SK-N-SH treated with all-trans-retinoic acid at 6 μM for 48 hours (cell line): ENCODE data around the gene PAX3.

ENCODE experiments used
- ATAC-seq: fragments of 200-7000 bp; cut with Tn5 transposase; 3 replicates; pipeline ENCODE4 v1.9.1; 2020; ENCODE audit warnings: mild to moderate bottlenecking, moderate library complexity
- ARNTL ChIP-seq: fragments of 450-650 bp; formaldehyde crosslinking; IDR thresholded peaks from 2 replicates; pipeline ENCODE4 v1.5.0; 2020; ENCODE audit warnings: low read depth, mild to moderate bottlenecking, moderate library complexity, borderline replicate concordance
- BACH2 ChIP-seq: fragments of 250-450 bp; sonication (Bioruptor Pico); IDR thresholded peaks from 2 replicates; pipeline ENCODE4 v1.9.0; 2021; ENCODE audit warnings: mild to moderate bottlenecking, borderline replicate concordance
- CREB5 ChIP-seq: fragments of 250-450 bp; sonication (Bioruptor Pico); IDR thresholded peaks from 2 replicates; pipeline ENCODE4 v1.5.1; 2020; ENCODE audit warnings: low read depth, mild to moderate bottlenecking, moderate library complexity
- CSDC2 ChIP-seq: fragments of 250-450 bp; sonication (Bioruptor Pico); IDR thresholded peaks from 2 replicates; pipeline ENCODE4 v1.5.0; 2020; ENCODE audit warnings: mild to moderate bottlenecking, moderate library complexity
- CSRNP3 ChIP-seq: fragments of 250-450 bp; sonication (Bioruptor Pico); IDR thresholded peaks from 2 replicates; pipeline ENCODE4 v1.5.1; 2021; ENCODE audit warnings: mild to moderate bottlenecking, moderate library complexity
- ESRRG ChIP-seq: fragments of 250-450 bp; sonication (Bioruptor Pico); IDR thresholded peaks from 2 replicates; pipeline ENCODE4 v1.6.1; 2021; ENCODE audit warnings: mild to moderate bottlenecking
- GLIS3 ChIP-seq: fragments of 250-450 bp; sonication (Bioruptor Pico); IDR thresholded peaks from 2 replicates; pipeline ENCODE4 v1.5.0; 2020; ENCODE audit warnings: mild to moderate bottlenecking, moderate library complexity
- ISL1 ChIP-seq: fragments of 250-450 bp; sonication (Bioruptor Pico); IDR thresholded peaks from 2 replicates; pipeline ENCODE4 v2.1.2; 2022; ENCODE audit warnings: mild to moderate bottlenecking, moderate library complexity
- PATZ1 ChIP-seq: fragments of 250-450 bp; sonication (Bioruptor Pico); IDR thresholded peaks from 2 replicates; pipeline ENCODE4 v1.8.0; 2020; ENCODE audit warnings: mild to moderate bottlenecking, moderate library complexity, borderline replicate concordance
- POU6F1 ChIP-seq: fragments of 250-450 bp; sonication (Bioruptor Pico); IDR thresholded peaks from 2 replicates; pipeline ENCODE4 v1.8.0; 2021; ENCODE audit warnings: low read depth, mild to moderate bottlenecking, moderate library complexity, borderline replicate concordance
- PPARA ChIP-seq: fragments of 250-450 bp; sonication (Bioruptor Pico); IDR thresholded peaks from 2 replicates; pipeline ENCODE4 v1.5.0; 2020; ENCODE audit warnings: mild to moderate bottlenecking, borderline replicate concordance
- RARB ChIP-seq: fragments of 250-450 bp; sonication (Bioruptor Pico); IDR thresholded peaks from 2 replicates; pipeline ENCODE4 v1.8.0; 2021; ENCODE audit warnings: mild to moderate bottlenecking, moderate library complexity
- SNAI2 ChIP-seq: fragments of 250-450 bp; sonication (Bioruptor Pico); IDR thresholded peaks from 2 replicates; pipeline ENCODE4 v1.5.0; 2020; ENCODE audit warnings: mild to moderate bottlenecking, moderate library complexity
- TCF4 ChIP-seq: fragments of 250-450 bp; sonication (Bioruptor Pico); IDR thresholded peaks from 2 replicates; pipeline ENCODE4 v1.8.0; 2021; ENCODE audit warnings: mild to moderate bottlenecking, moderate library complexity, borderline replicate concordance
- TOX ChIP-seq: fragments of 250-450 bp; sonication (Bioruptor Pico); IDR thresholded peaks from 2 replicates; pipeline ENCODE4 v1.8.0; 2021; ENCODE audit warnings: mild to moderate bottlenecking, moderate library complexity, borderline replicate concordance
- TSHZ2 ChIP-seq: fragments of 250-450 bp; sonication (Bioruptor Pico); IDR thresholded peaks from 2 replicates; pipeline ENCODE4 v1.5.0; 2020; ENCODE audit warnings: mild to moderate bottlenecking, moderate library complexity
- ZC3H10 ChIP-seq: fragments of 250-450 bp; sonication (Bioruptor Pico); IDR thresholded peaks from 2 replicates; pipeline ENCODE4 v1.5.1; 2021; ENCODE audit warnings: mild to moderate bottlenecking, moderate library complexity
- ZFP3 ChIP-seq: fragments of 250-450 bp; sonication (Bioruptor Pico); IDR thresholded peaks from 2 replicates; pipeline ENCODE4 v1.5.0; 2020; ENCODE audit warnings: mild to moderate bottlenecking, moderate library complexity
- ZFP30 ChIP-seq: fragments of 450-650 bp; formaldehyde crosslinking; IDR thresholded peaks from 2 replicates; pipeline ENCODE4 v1.5.0; 2022; ENCODE audit warnings: mild to moderate bottlenecking, moderate library complexity
- ZNF565 ChIP-seq: fragments of 450-650 bp; formaldehyde crosslinking; conservative IDR thresholded peaks from 2 replicates; pipeline ENCODE4 v1.5.0; 2020; ENCODE audit warnings: low read depth, mild to moderate bottlenecking, moderate library complexity
- ZNF70 ChIP-seq: fragments of 450-650 bp; formaldehyde crosslinking; IDR thresholded peaks from 2 replicates; pipeline ENCODE4 v1.5.0; 2020; ENCODE audit warnings: mild to moderate bottlenecking, moderate library complexity
- ZNF8 ChIP-seq: fragments of 450-650 bp; formaldehyde crosslinking; IDR thresholded peaks from 2 replicates; pipeline ENCODE4 v1.5.0; 2020; ENCODE audit warnings: mild to moderate bottlenecking, moderate library complexity

The PAX3 gene

GRCh38 chr2:222272446-222273015 is 26.3 kb downstream of the PAX3 start:
- TF ChIP-seq GLIS3 (CRISPR knock-in tag) = no peak
- no peak for TF ChIP-seq CREB5 (CRISPR knock-in tag)
- no peak for TF ChIP-seq ZNF565
- TF ChIP-seq TSHZ2 (CRISPR knock-in tag) = no peak
- no peak for TF ChIP-seq BACH2 (CRISPR knock-in tag)
- TF ChIP-seq TOX (CRISPR knock-in tag) = no peak
- no peak for TF ChIP-seq POU6F1
- no peak for TF ChIP-seq RARB

GRCh38 chr2:222271854-222272253 is 26.9 kb downstream of the PAX3 start:
- ATAC-seq = no peak
- TF ChIP-seq ZNF8 (CRISPR knock-in tag) (no peak), ESRRG (CRISPR knock-in tag) (no peak), ZNF70 (no peak), PATZ1 (CRISPR knock-in tag) (no peak), CSDC2 (CRISPR knock-in tag) (no peak), PPARA (CRISPR knock-in tag) (no peak), ARNTL (CRISPR knock-in tag) (no peak), POU6F1 (no peak), TCF4 (no peak), ISL1 (no peak), RARB (no peak), TSHZ2 (CRISPR knock-in tag) (no peak), ZC3H10 (CRISPR knock-in tag) (no peak)

More at GRCh38 chr2:222272446-222273015, 26.3 kb downstream of the PAX3 start:
- no peak for ATAC-seq

GRCh38 chr2:222270396-222270795 is 28.4 kb downstream of the PAX3 start:
- no peak for ATAC-seq
- no peak for TF ChIP-seq POU6F1
- TF ChIP-seq ZC3H10 (CRISPR knock-in tag) = no peak
- no peak for TF ChIP-seq ZFP3 (CRISPR knock-in tag)
- TF ChIP-seq GLIS3 (CRISPR knock-in tag) = no peak
- TF ChIP-seq ZFP30 (CRISPR knock-in tag) = no peak
- TF ChIP-seq CSRNP3 (CRISPR knock-in tag) = no peak
- no peak for TF ChIP-seq ZNF8 (CRISPR knock-in tag)
- TF ChIP-seq ESRRG (CRISPR knock-in tag) = no peak
- TF ChIP-seq BACH2 (CRISPR knock-in tag) = no peak
- no peak for TF ChIP-seq CSDC2 (CRISPR knock-in tag)
- TF ChIP-seq SNAI2 (CRISPR knock-in tag) = no peak
